Mucosa of descending colon (tissue), 3 donors: Measurements from ENCODE around the gene TMEM120B. TPM values are rescaled to one million over a fixed set of nuclear protein-coding genes. Genes with fewer than 3 reads are reported as not detected.
"Not testable (repeated sequence)": the region's sequence is repeated elsewhere in the genome, so short reads cannot be mapped to it uniquely, and the experiment has no call there.

ENCODE experiments used
- ATAC-seq: fragments of 200-7000 bp; cut with Tn5 transposase; one replicate; pipeline ENCODE4 v1.9.1; 2020; ENCODE audit warnings: mild to moderate bottlenecking, moderate library complexity
- DNase-seq, 3 donors: peaks; one replicate each; pipeline ENCODE4 v3.0.0-alpha.2; 2020
- H3K36me3 ChIP-seq: fragments of 200-600 bp; one replicate; pipeline ENCODE4 v1.8.0; 2021; ENCODE audit warnings: low read depth, mild to moderate bottlenecking
- H3K4me1 ChIP-seq: fragments of 200-600 bp; one replicate; pipeline ENCODE4 v1.8.0; 2021; ENCODE audit warnings: low read depth, mild to moderate bottlenecking
- H3K4me3 ChIP-seq: fragments of 200-600 bp; one replicate; pipeline ENCODE4 v1.8.0; 2021; ENCODE audit warnings: mild to moderate bottlenecking
- H3K9me3 ChIP-seq: fragments of 200-600 bp; one replicate; pipeline ENCODE4 v1.8.0; 2021; ENCODE audit warnings: mild to moderate bottlenecking
- intact Hi-C, 2 donors: fragments of 100-400 bp; cut with DNase I in 1 of 2; cut with micrococcal nuclease in 1 of 2; formaldehyde crosslinking; loops; one replicate each; pipeline versions ENCODE4 v1.11.0 to v1.11.1; 2022; cut with DNase I, micrococcal nuclease
- total RNA-seq, 3 donors: library from RNA; stranded (reverse); fragmentation: NEBNext Ultra II Directional in 2 of 3; extraction: Animal tissue kit (Norgen Biotek cat#: 25700) in 2 of 3; gene quantifications; one replicate each; pipeline versions ENCODE4 v1.2.1 to v1.2.4, GENCODE V29; 2021 to 2023
- TF ChIP-seq, protein P1 (sequence below): fragments of 200-600 bp; IDR thresholded peaks from one replicate; pipeline ENCODE4 v1.8.0; 2022; ENCODE audit warnings: antibody characterized with exemption, mild to moderate bottlenecking
- donor health status: DM: no; HTN: no; CAD: no; lungs with moderate emphysema.
- donor health status: DM: no; HTN: no; CAD: no.
- donor health status: DM: no; HTN: yes; CAD: no.

TMEM120B gene
- total RNA-seq, 3 donors from 2014 or later: 6.0 to 10.3 (median 6.4) TPM

DNA sequence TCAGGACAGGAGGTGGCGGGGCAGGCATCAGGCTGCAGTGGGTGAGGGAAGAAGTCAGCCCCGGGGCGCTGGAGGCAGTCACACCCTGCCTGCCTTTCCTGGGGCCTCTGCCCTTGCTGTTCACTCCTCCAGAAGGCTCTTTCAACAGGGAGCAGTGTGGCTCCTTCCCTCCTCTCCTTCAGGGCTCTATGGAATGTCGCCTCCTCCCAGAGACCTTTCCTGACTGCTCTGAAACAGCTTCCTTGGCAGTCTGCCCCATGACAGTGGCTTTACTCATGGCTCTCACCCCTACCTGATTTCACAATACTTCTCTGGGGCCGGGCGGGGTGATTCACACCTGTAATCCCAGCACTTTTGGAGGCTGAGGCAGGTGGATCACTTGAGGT lies 73.9 kb downstream of the TMEM120B start:
- TF ChIP-seq, protein P1, sequence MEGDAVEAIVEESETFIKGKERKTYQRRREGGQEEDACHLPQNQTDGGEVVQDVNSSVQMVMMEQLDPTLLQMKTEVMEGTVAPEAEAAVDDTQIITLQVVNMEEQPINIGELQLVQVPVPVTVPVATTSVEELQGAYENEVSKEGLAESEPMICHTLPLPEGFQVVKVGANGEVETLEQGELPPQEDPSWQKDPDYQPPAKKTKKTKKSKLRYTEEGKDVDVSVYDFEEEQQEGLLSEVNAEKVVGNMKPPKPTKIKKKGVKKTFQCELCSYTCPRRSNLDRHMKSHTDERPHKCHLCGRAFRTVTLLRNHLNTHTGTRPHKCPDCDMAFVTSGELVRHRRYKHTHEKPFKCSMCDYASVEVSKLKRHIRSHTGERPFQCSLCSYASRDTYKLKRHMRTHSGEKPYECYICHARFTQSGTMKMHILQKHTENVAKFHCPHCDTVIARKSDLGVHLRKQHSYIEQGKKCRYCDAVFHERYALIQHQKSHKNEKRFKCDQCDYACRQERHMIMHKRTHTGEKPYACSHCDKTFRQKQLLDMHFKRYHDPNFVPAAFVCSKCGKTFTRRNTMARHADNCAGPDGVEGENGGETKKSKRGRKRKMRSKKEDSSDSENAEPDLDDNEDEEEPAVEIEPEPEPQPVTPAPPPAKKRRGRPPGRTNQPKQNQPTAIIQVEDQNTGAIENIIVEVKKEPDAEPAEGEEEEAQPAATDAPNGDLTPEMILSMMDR: no peak

DNA sequence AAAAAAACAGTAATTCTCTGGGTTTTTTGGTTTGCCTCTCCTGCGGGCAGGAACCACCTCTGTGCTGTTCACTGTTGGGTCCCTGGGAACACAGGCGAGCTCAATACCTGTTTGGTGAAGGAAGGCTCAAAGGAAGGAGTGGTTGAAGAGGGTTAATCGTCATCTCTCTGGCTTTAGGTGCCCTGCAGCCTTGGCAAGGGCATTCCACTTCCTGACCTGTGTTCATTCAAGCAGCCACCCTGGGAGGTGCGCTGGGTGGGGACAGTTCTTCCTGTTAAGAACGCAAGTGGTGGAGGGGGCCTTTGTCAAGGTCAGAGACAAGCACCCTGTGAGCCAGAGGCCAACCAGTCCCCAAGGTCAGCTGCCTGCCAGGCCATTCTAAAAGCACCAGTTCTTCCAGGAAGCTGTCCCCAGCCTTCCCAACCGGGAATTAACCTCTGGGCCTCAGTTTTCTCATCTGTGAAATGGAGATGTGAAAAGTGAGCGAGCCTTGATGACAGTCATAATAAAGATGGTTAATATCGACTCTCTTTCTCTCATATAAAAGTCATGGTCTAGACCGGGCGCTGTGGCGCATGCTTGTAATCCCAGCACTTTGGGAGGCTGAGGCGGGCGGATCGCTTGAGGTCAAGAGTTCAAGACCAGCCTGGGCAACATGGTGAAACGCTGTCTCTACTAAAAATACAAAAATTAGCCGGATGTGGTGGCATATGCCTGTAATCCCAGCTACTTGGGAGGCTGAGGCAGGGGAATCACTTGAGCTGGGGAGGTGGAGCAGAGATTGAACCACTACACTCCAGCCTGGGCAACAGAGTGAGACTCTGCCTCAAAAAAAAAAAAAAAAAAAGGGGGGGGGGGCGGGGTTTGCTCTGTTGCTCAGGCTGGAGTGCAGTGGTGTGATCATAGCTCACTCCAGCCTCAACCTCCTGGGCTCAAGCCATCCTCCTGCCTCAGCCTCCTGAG lies 74.8 kb downstream of the TMEM120B start:
- peak; percentile 17 for ATAC-seq
- no peaks in the 10 kb centered on the region for H3K9me3 ChIP-seq
- no peak overlapping the region for H3K4me3 ChIP-seq
- intact Hi-C loops: no loop called here
- peaks cover 22% of the 10 kb centered on the region for H3K4me1 ChIP-seq
- DNase-seq: peak; percentile 55 to 87 (median 67)
- H3K36me3 ChIP-seq: no peaks in the 10 kb centered on the region
- TF ChIP-seq, protein P1: no peak

More for the DNA sequence above, 73.9 kb downstream of the TMEM120B start:
- ATAC-seq (peak; percentile 75), DNase-seq (peak; percentile 65 to 81 (median 74))
- H3K4me1 ChIP-seq: peaks cover 13% of the 10 kb centered on the region
- H3K36me3 ChIP-seq: no peaks in the 10 kb centered on the region
- no peaks in the 10 kb centered on the region for H3K9me3 ChIP-seq
- intact Hi-C loops: no loop called here
- no peak overlapping the region for H3K4me3 ChIP-seq

DNA sequence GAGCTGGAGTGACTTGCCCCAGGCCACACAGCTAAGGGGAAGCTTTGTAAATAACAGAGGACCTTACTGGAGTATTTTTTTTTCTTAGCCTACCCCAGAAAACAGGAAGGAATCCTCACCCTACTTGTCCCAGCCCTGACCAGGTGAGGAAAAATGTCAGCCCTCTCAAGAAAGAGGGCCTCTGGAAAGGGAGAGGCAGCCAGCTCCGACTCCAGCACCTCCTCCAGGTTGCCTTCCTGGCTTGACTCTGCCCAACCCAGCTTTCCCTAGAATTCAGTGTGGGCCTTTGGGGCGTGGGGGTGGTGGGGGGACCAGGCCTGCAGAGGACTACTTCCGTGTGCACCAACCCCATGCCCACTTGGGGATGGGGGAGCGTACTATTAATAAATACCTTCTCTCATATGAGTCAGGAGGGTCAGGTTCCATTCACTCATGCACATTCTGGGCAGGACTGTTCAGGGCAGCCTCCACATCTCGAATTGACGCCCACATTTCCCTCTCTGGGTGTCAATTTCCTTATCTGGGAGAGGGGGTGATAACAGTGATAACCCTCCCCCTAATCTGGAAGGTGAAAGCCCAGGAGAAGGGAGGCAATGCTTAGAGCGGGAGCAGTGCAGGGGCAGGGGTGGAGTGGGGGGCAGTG lies 75.7 kb downstream of the TMEM120B start:
- ATAC-seq: no peak
- no peaks in the 10 kb centered on the region for H3K9me3 ChIP-seq
- no peak overlapping the region for H3K4me3 ChIP-seq
- TF ChIP-seq, protein P1: no peak
- intact Hi-C loops: no loop called here
- peak in 2 of 3 donors; percentile 22 to 52 for DNase-seq
- peaks cover 28% of the 10 kb centered on the region for H3K4me1 ChIP-seq
- H3K36me3 ChIP-seq: no peaks in the 10 kb centered on the region

DNA sequence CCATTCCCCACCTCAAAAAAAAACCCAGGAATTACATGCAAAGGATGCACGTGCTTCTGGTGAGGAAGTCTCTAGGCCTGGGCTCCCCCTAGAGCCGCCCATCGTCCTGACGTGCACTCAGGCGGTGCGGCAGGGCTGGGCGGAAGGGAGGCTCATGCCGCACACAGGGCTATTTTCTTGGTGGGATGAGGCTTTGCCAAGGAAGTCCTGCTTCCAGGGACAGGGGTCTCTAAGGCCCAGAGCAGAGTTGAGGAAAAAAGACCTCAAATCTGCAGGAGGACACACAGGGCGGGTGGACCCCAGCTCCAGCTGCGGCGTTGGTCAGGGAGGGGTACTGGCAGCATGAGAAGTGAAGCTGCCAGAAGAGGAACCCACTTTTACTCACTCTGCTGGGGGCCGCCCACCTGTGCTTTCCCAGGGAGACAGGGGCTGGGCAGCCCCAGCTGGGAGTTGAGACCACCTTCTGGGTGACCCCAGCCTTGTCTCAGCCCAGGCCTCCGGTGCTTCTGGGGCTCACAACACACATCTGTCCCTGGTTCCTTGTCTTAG lies 76.8 kb downstream of the TMEM120B start:
- intact Hi-C loops: no loop called here
- DNase-seq (peak in 2 of 3 donors; percentile 67 to 82), ATAC-seq (no peak)
- Histone ChIP-seq H3K36me3 (no peaks in the 10 kb centered on the region), H3K4me1 (peaks cover 36% of the 10 kb centered on the region), H3K9me3 (no peaks in the 10 kb centered on the region), H3K4me3 (no peak overlapping the region)
- TF ChIP-seq, protein P1: no peak

DNA sequence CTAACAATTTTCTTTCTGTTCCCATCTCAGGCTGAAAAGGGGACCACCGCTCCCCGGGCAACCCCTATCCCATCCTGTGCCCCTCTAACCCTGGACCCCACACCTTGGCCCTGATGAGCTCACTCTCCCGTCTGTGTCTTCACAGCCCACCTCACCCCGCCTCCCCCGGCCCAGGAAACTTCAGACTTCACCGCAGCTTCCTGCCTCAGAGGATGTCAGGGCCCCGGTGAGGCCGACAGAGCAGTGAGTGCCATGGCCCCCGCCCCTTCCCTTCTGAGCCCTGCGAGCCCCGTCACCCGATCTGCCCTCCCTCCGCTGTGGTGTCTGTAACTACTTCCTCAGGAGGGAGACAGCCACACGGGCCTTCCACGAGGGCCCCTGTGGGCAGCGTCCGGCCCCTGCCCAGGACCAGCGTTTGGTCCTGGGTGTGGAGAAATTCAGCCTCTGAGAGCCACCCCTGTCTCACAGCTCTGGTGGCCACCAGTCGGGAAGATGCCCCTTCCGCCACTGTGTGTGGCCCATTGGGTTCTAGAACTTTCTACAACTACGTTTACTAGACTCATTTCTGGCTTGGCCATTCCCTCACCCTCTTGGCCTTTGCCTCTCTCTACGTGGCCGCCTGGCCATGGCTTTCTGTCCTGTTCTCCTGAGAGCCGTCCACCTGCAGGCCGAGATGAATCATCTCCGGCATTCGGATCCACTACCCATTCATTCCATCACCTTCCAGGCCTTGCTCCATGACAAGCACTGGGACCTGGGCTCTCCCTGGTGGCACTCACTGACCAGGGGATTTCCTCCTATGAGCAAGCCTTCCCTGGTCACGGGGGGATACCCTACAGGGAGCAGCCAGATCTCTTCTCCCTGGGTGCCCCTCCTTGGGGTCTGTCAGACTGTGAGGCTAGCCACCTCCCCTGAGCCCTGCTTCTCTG lies 77.5 kb downstream of the TMEM120B start:
- Histone ChIP-seq H3K36me3 (no peaks in the 10 kb centered on the region), H3K4me3 (no peak overlapping the region), H3K9me3 (no peaks in the 10 kb centered on the region), H3K4me1 (peaks cover 44% of the 10 kb centered on the region)
- TF ChIP-seq, protein P1: no peak
- intact Hi-C loops: no loop called here
- ATAC-seq (peak; percentile 27), DNase-seq (peak; percentile 78 to 95 (median 83))

DNA sequence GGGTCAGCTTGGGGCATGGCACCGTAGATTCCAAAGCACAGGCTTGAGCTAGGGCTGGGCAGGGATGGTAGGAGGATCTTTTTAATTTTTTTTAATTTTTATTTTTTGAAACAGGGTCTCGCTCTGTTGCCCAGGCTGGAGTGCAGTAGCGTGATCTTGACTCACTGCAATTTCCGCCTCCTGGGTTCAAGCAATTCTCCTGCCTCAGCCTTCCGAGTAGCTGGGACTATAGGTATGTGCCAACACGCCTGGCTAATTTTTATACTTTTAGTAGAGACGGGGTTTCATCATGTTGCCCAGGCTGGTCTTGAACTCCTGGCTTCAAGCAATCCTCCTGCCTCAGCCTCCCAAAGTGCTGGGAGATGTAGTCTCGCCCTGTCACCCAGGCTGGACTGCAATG lies 78.2 kb downstream of the TMEM120B start:
- ATAC-seq, DNase-seq, H3K36me3 ChIP-seq, intact Hi-C loops, H3K9me3 ChIP-seq, H3K4me3 ChIP-seq: not testable (repeated sequence)
- peaks cover 51% of the 10 kb centered on the region for H3K4me1 ChIP-seq
